Heart left ventricle (tissue), 13 donors: Measurements from ENCODE around the gene TMEM179.

ENCODE experiments used
- CTCF ChIP-seq, 12 donors: fragments of 200-600 bp; sonication (generic) in 4 of 12; IDR thresholded peaks; one replicate each; pipeline versions ENCODE4 v1.5.0 to v1.8.0; 2018 to 2022; ENCODE audit warnings: antibody characterized with exemption in 12 of 12, mild to moderate bottlenecking in 5 of 12
- POLR2A ChIP-seq, 2 donors: fragments of 450-650 bp; IDR thresholded peaks; one replicate each; pipeline ENCODE4 v1.6.1; 2017; ENCODE audit warnings: antibody characterized with exemption in 2 of 2, mild to moderate bottlenecking in 2 of 2, moderate library complexity in 2 of 2
- donor health status: ischemic (EF 13 %, LVEDD 7.1; RV severe dilation, severe dysfunction).
- donor health status: DM: no; HTN: yes; CAD: no.
- donor health status: DM: no; HTN: no; CAD: no.
- donor health status: ischemic (EF 25% LVEDD 6.9; RV normal size, moderate dysfunction).
- donor health status: ischemic (EF 25% LVEDD 5.7; RV mildly dilated, moderate dysfunction).
- donor health status: ischemic (EF 35%, LVEDD 5.7; RV mildly dilated, moderate dysfunction).
- donor health status: nonischemic (EF 11% LVEDD 7.7; RV severe dilation, severe dysfunction).
- donor health status: DM: yes; HTN: yes; CAD: no.
- donor health status: PGD.
- donor health status: ischemic (EF 29% LVEDD 5.4; RV normal size, mild dysfunction).
- donor health status: nonischemic (EF 23%, LVEDD 6.1; RV moderate dilation, normal function).

- TF ChIP-seq CTCF (IDR thresholded peaks at IDR 0.05) (no peak), POLR2A (IDR thresholded peaks at IDR 0.05) (no peak)
These were observed 2.1 kb downstream of the TMEM179 start for GRCh38 chr14:104602315-104602932.
